MM.1S (cell line): ENCODE results near the gene SH3BP4.

Experiments used
- DNase-seq: peaks from one replicate; pipeline ENCODE4 v3.0.0-alpha.2; 2015
- H2AFZ ChIP-seq: fragments of 300-600 bp; sonication (generic); 2 replicates; pipeline ENCODE4 v1.6.0; 2016; ENCODE audit warnings: antibody characterized with exemption, low read length
- H3F3A ChIP-seq: fragments of 300-600 bp; sonication (generic); 2 replicates; pipeline ENCODE4 v1.6.1; 2016; ENCODE audit warnings: mild to moderate bottlenecking, antibody characterized with exemption, low read length, moderate library complexity, mixed read lengths; ENCODE audit not compliant: insufficient read depth
- H3K27ac ChIP-seq: fragments of 300-600 bp; sonication (generic); 2 replicates; pipeline ENCODE4 v1.5.1; 2016; ENCODE audit warnings: mild to moderate bottlenecking, low read length
- H3K27me3 ChIP-seq: fragments of 300-600 bp; sonication (generic); replicated peaks from 2 replicates; pipeline ENCODE4 v1.6.0; 2016; ENCODE audit warnings: low read length; ENCODE audit not compliant: insufficient read depth
- H3K36me3 ChIP-seq: fragments of 300-600 bp; sonication (generic); replicated peaks from 2 replicates; pipeline ENCODE4 v1.6.1; 2016; ENCODE audit warnings: mild to moderate bottlenecking, low read length, mixed read lengths; ENCODE audit not compliant: insufficient read depth
- H3K4me1 ChIP-seq: fragments of 300-600 bp; sonication (generic); 2 replicates; pipeline ENCODE4 v1.6.1; 2016; ENCODE audit warnings: low read length, mixed read lengths
- H3K4me2 ChIP-seq: fragments of 300-600 bp; sonication (generic); 2 replicates; pipeline ENCODE4 v1.6.0; 2016; ENCODE audit warnings: low read depth, low read length
- H3K4me3 ChIP-seq: fragments of 300-600 bp; sonication (generic); 2 replicates; pipeline ENCODE4 v1.5.1; 2016; ENCODE audit warnings: low read length, mixed read lengths
- H3K79me2 ChIP-seq: fragments of 300-600 bp; sonication (generic); 2 replicates; pipeline ENCODE4 v1.6.1; 2016; ENCODE audit warnings: mixed run types, low read length, mixed read lengths
- H3K9ac ChIP-seq: fragments of 300-600 bp; sonication (generic); 2 replicates; pipeline ENCODE4 v1.6.1; 2016; ENCODE audit warnings: low read length, mixed read lengths
- H3K9me2 ChIP-seq: fragments of 300-600 bp; sonication (generic); replicated peaks from 2 replicates; pipeline ENCODE4 v1.6.1; 2016; ENCODE audit warnings: mild to moderate bottlenecking, low read length, mixed read lengths; ENCODE audit not compliant: insufficient read depth
- H3K9me3 ChIP-seq: fragments of 300-600 bp; sonication (generic); replicated peaks from 2 replicates; pipeline ENCODE4 v1.6.1; 2016; ENCODE audit warnings: mild to moderate bottlenecking, low read length, mixed read lengths; ENCODE audit not compliant: insufficient read depth
- H4K20me1 ChIP-seq: fragments of 300-600 bp; sonication (generic); 2 replicates; pipeline ENCODE4 v1.6.1; 2016; ENCODE audit warnings: mild to moderate bottlenecking, low read length, moderate library complexity, mixed read lengths; ENCODE audit not compliant: insufficient read depth
- EZH2 ChIP-seq: fragments of 300-600 bp; sonication (generic); optimal IDR thresholded peaks from 2 replicates; pipeline ENCODE3; 2017; ENCODE audit warnings: low read depth, mild to moderate bottlenecking, antibody characterized with exemption, low read length, mixed read lengths
- EZH2phosphoT487 ChIP-seq: fragments of 300-600 bp; sonication (generic); IDR thresholded peaks from 2 replicates; pipeline ENCODE4 v1.6.1; 2018; ENCODE audit warnings: antibody characterized with exemption, low read length
- TF ChIP-seq, protein P1 (sequence below): fragments of 300-600 bp; sonication (generic); IDR thresholded peaks from 2 replicates; pipeline ENCODE4 v1.5.1; 2016; ENCODE audit warnings: antibody characterized with exemption, low read length, mixed read lengths

SH3BP4 gene

DNA sequence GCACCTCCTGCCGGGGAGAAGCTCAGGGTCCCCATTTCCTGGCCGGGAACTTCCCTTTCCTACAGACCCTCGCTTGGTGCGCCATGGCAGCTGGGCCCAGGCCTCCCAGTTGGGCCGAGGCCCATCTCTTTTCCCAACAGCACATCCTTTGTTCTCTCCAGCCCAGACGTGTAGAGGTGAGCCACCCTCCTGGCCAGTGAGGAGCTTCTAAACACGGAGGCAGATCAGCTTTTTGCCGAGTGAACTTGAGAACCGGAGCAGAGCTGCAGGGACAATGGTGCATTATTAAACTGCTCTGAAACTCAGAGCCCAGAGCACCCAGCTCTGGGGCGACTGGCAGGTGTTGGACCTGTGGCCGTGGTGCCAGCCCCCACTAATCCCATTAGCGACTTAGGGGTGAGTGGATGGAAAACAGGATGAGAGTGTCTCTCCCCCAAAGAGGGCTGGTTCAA lies 25.4 kb downstream of the SH3BP4 start:
- DNase-seq: no peak
- Histone ChIP-seq H3K9me2 (no peaks in the 10 kb centered on the region), H3K27ac (no peak overlapping the region), H3K36me3 (no peaks in the 10 kb centered on the region), H3K4me3 (no peak overlapping the region), H3K27me3 (no peaks in the 10 kb centered on the region), H2AFZ (no peak overlapping the region), H3K4me1 (no peaks in the 10 kb centered on the region), H3K9me3 (no peaks in the 10 kb centered on the region), H4K20me1 (no peaks in the 10 kb centered on the region), H3F3A (no peaks in the 10 kb centered on the region), H3K9ac (no peak overlapping the region), H3K79me2 (no peaks in the 10 kb centered on the region), H3K4me2 (no peak overlapping the region)
- TF ChIP-seq, protein P1, sequence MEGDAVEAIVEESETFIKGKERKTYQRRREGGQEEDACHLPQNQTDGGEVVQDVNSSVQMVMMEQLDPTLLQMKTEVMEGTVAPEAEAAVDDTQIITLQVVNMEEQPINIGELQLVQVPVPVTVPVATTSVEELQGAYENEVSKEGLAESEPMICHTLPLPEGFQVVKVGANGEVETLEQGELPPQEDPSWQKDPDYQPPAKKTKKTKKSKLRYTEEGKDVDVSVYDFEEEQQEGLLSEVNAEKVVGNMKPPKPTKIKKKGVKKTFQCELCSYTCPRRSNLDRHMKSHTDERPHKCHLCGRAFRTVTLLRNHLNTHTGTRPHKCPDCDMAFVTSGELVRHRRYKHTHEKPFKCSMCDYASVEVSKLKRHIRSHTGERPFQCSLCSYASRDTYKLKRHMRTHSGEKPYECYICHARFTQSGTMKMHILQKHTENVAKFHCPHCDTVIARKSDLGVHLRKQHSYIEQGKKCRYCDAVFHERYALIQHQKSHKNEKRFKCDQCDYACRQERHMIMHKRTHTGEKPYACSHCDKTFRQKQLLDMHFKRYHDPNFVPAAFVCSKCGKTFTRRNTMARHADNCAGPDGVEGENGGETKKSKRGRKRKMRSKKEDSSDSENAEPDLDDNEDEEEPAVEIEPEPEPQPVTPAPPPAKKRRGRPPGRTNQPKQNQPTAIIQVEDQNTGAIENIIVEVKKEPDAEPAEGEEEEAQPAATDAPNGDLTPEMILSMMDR: no peak
- TF ChIP-seq EZH2 (no peak), EZH2phosphoT487 (no peak)

DNA sequence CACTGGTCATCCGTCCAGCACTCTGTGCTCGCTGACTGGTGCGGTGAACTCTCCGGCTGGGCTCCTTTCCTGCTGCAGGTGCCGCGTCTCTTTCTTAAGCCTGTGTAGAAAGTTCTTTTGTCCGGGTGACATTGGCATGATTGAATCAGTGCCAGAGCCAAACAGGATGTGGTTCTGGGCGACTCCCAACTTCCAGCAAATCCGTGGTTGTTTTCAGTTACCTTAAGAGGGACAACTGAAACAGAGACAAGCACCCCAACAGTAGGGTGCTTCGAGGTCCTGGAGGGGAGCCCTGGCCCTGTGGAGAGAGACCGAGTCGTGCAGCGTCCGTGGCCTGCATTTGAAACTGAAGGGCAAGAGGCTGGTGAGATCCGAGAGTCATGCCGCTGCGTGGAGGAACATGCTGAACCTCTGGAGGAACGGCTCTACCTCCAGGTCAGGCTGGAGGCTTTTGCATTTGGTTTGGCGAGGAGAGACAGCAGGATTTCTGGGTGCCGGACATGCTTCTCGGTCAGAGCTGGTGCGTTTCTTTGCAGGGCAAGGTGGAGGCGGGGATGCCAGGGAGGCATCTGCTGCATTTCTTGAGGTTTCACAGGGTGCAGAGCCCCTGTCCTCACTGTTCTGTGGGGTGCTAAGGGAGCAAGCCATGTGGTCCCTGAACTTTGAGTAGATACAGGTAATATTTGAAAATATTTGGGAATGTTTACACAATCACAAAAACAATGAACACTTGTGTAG lies 26.8 kb downstream of the SH3BP4 start:
- no peak overlapping the region for H3K4me2 ChIP-seq
- no peak overlapping the region for H3K9ac ChIP-seq
- DNase-seq: no peak
- TF ChIP-seq EZH2phosphoT487: no peak
- TF ChIP-seq, protein P1: no peak
- no peak for TF ChIP-seq EZH2
- H3K9me2 ChIP-seq: no peaks in the 10 kb centered on the region
- H3K4me3 ChIP-seq: no peak overlapping the region
- no peaks in the 10 kb centered on the region for H4K20me1 ChIP-seq
- H3K9me3 ChIP-seq: no peaks in the 10 kb centered on the region
- no peaks in the 10 kb centered on the region for H3K4me1 ChIP-seq
- no peaks in the 10 kb centered on the region for H3K79me2 ChIP-seq
- no peaks in the 10 kb centered on the region for H3F3A ChIP-seq
- H3K27ac ChIP-seq: no peak overlapping the region
- H3K36me3 ChIP-seq: no peaks in the 10 kb centered on the region
- no peaks in the 10 kb centered on the region for H3K27me3 ChIP-seq
- no peak overlapping the region for H2AFZ ChIP-seq

DNA sequence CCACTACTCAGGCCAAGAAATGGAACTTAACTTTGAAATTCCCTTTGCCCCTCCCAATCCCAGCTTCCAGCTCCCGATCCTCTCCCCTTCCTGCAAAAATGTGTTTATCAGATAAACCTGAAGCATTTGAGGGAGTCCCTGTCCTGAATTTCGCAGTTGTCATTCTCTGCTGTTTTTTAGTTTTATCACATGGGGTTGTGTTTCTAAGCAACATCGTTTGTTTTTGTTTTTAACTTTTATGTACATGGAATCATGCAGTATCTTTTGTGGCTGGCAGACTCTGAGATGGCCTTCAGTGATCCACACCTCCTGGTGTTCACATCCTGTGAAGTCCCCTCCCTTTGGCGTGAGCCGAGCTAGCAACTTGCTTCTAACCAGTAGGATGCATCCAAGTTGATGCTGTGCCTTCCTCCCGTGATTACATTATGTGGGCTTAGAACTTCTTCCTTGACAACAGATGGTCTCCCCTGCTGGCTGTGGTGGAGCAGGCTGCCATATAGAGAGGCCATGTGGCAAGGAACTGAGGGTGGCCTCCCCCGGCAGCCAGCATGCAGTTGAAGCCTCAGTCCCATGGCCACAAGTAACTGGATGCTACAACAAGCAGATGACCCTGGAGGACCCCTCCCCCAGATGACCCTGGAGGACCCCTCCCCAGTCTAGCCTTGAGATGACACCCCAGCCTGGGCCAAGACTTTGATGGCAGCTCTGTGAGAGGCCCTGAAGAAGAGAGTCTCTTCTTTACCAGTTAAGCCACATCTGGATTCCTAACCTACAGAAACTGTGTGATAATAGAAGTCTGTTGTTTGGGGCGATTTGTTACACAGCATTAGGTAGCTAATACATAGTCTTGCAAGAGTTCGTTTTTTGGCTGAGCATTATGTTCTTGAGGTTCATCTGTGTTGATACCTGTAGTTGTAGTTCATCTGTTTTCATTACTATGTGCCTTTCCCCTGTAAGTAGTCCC lies 27.7 kb downstream of the SH3BP4 start:
- no peak overlapping the region for H3K27ac ChIP-seq
- no peak overlapping the region for H3K9ac ChIP-seq
- H3K36me3 ChIP-seq: no peaks in the 10 kb centered on the region
- no peaks in the 10 kb centered on the region for H4K20me1 ChIP-seq
- H3F3A ChIP-seq: no peaks in the 10 kb centered on the region
- no peak for DNase-seq
- no peaks in the 10 kb centered on the region for H3K9me2 ChIP-seq
- no peaks in the 10 kb centered on the region for H3K79me2 ChIP-seq
- H3K27me3 ChIP-seq: no peaks in the 10 kb centered on the region
- no peaks in the 10 kb centered on the region for H3K4me1 ChIP-seq
- TF ChIP-seq EZH2phosphoT487 (no peak), EZH2 (no peak)
- TF ChIP-seq, protein P1: no peak
- no peaks in the 10 kb centered on the region for H3K9me3 ChIP-seq
- H2AFZ ChIP-seq: no peak overlapping the region
- no peak overlapping the region for H3K4me2 ChIP-seq
- H3K4me3 ChIP-seq: no peak overlapping the region
